HepG2 (cell line): Measurements from ENCODE around the gene AP2B1. TPM values are rescaled to one million over a fixed set of nuclear protein-coding genes. Genes with fewer than 3 reads are reported as not detected.

Experiments used
- ATF1 ChIP-seq: IDR thresholded peaks from 2 replicates; pipeline ENCODE4 v1.6.1; 2016; ENCODE audit warnings: mild to moderate bottlenecking, control low read depth
- DMTF1 ChIP-seq: sonication (generic); formaldehyde crosslinking; IDR thresholded peaks from 2 replicates; pipeline ENCODE4 v1.4.0; 2020; ENCODE audit warnings: mild to moderate bottlenecking, missing genetic modification reagents
- NONO ChIP-seq, 2 experiments: fragments of 450-650 bp in 1 of 2; sonication (generic) in 1 of 2; formaldehyde crosslinking in 1 of 2; IDR thresholded peaks in 1 of 2; conservative IDR thresholded peaks in 1 of 2; 2 replicates each; pipeline versions ENCODE4 v1.6.1 to v1.8.0; 2017 to 2022; ENCODE audit warnings: mild to moderate bottlenecking in 1 of 2, missing genetic modification reagents in 1 of 2, moderate library complexity in 1 of 2
- ZBTB34 ChIP-seq: sonication (generic); formaldehyde crosslinking; IDR thresholded peaks from 2 replicates; pipeline ENCODE4 v1.8.0; 2022; ENCODE audit warnings: mild to moderate bottlenecking, missing genetic modification reagents
- ZBTB40 ChIP-seq, 2 experiments: fragments of 450-650 bp in 1 of 2; sonication (generic) in 1 of 2; formaldehyde crosslinking in 1 of 2; IDR thresholded peaks; 2 replicates each; pipeline versions ENCODE4 v1.6.1 to v1.8.0; 2016 to 2022; ENCODE audit warnings: antibody characterized with exemption in 1 of 2, mild to moderate bottlenecking in 1 of 2, missing genetic modification reagents in 1 of 2
- ZNF253 ChIP-seq: sonication (generic); formaldehyde crosslinking; IDR thresholded peaks from 2 replicates; pipeline ENCODE4 v1.8.0; 2022; ENCODE audit warnings: mild to moderate bottlenecking, missing genetic modification reagents, borderline replicate concordance
- ZNF30 ChIP-seq: sonication (generic); formaldehyde crosslinking; IDR thresholded peaks from 2 replicates; pipeline ENCODE4 v1.5.0; 2020; ENCODE audit warnings: mild to moderate bottlenecking, missing genetic modification reagents
- ZNF432 ChIP-seq: sonication (generic); formaldehyde crosslinking; IDR thresholded peaks from 2 replicates; pipeline ENCODE4 v1.5.0; 2020; ENCODE audit warnings: missing genetic modification reagents, mild to moderate bottlenecking, borderline replicate concordance
- ZNF547 ChIP-seq: sonication (generic); formaldehyde crosslinking; IDR thresholded peaks from 2 replicates; pipeline ENCODE4 v1.5.1; 2020; ENCODE audit warnings: mild to moderate bottlenecking, missing genetic modification reagents
- ZNF850 ChIP-seq: sonication (generic); formaldehyde crosslinking; conservative IDR thresholded peaks from 2 replicates; pipeline ENCODE4 v1.9.0; 2021; ENCODE audit warnings: mild to moderate bottlenecking, missing genetic modification reagents
- polyA plus RNA-seq, 8 experiments: library from polyadenylated mRNA; depleted of rRNA in 3 of 8; stranded (reverse) in 7 of 8; unstranded in 1 of 8; fragments of >200 nt; fragmentation: Illumina TruSeq in 4 of 8; extraction: Trizol in 4 of 8; gene quantifications; 2 replicates each; pipeline versions ENCODE4 v1.2.1 to v1.2.3, GENCODE V29; 2011 to 2016; ENCODE audit warnings: low read depth in 4 of 8, missing spikeins in 1 of 8, mixed read lengths in 1 of 8; ENCODE audit not compliant: insufficient read depth in 1 of 8
- total RNA-seq, 5 experiments: library from RNA; depleted of rRNA; stranded (reverse); fragments of >200 nt; fragmentation: Illumina TruSeq; extraction: Trizol; gene quantifications; 2 replicates each; pipeline ENCODE4 v1.2.3, GENCODE V29; 2016; ENCODE audit warnings: low read depth in 1 of 5

The AP2B1 gene
- total and polyA plus RNA-seq, 2 of the 13 experiments (the other 11 are each of a cell fraction or from before 2014, with no cell fraction given), result 23.8 to 71.3 TPM

GRCh38 chr17:35764123-35764991, 177.2 kb downstream of the AP2B1 start (continued):
- TF ChIP-seq ZBTB34 (CRISPR knock-in tag) (no peak), ZNF547 (CRISPR knock-in tag) (peak; percentile 32; the same call in 1 of the 2 replicates), DMTF1 (no peak), ZNF253 (CRISPR knock-in tag) (0 out of 2 replicates have a peak, but pooled peaks have one; percentile 50), ZNF30 (CRISPR knock-in tag) (peak; percentile 57; the same call in 1 of the 2 replicates), NONO (IDR thresholded peaks at IDR 0.05) (no peak), NONO (CRISPR knock-in tag; conservative IDR thresholded peaks at IDR 0.05) (peak; percentile 91), ZBTB40 (IDR thresholded peaks at IDR 0.05) (no peak), ZBTB40 (CRISPR knock-in tag; IDR thresholded peaks at IDR 0.05) (no peak; the same call in 1 of the 2 replicates), ZNF432 (CRISPR knock-in tag) (no peak), ATF1 (CRISPR knock-in tag) (no peak), ZNF850 (CRISPR knock-in tag) (0 out of 2 replicates have a peak, but pooled peaks have one; percentile 50)
